Omental fat pad (tissue), 4 donors: ENCODE data around the gene STH. TPM values are rescaled to one million over a fixed set of nuclear protein-coding genes. Genes with fewer than 3 reads are reported as not detected.

Experiments used
- ATAC-seq: fragments of 150-250 bp; one replicate; pipeline ENCODE4 v1.9.1; 2016; ENCODE audit warnings: mild to moderate bottlenecking, moderate library complexity; ENCODE audit not compliant: low FRiP score
- DNase-seq: peaks from one replicate; pipeline ENCODE4 v3.0.0-alpha.2; 2019; ENCODE audit warnings: low spot score
- total RNA-seq, 4 donors: library from RNA; depleted of rRNA; stranded (reverse); fragments of >200 nt; gene quantifications; one replicate each; pipeline ENCODE4 v1.1.0, GENCODE V29; 2016
- TF ChIP-seq, protein P1 (sequence below), 3 donors: fragments of 450-650 bp; IDR thresholded peaks; one replicate each; pipeline ENCODE4 v1.5.1; 2016 to 2017; ENCODE audit warnings: antibody characterized with exemption in 3 of 3, mild to moderate bottlenecking in 3 of 3, moderate library complexity in 2 of 3

STH gene
- total RNA-seq, 4 donors from 2014 or later = not detected

DNA sequence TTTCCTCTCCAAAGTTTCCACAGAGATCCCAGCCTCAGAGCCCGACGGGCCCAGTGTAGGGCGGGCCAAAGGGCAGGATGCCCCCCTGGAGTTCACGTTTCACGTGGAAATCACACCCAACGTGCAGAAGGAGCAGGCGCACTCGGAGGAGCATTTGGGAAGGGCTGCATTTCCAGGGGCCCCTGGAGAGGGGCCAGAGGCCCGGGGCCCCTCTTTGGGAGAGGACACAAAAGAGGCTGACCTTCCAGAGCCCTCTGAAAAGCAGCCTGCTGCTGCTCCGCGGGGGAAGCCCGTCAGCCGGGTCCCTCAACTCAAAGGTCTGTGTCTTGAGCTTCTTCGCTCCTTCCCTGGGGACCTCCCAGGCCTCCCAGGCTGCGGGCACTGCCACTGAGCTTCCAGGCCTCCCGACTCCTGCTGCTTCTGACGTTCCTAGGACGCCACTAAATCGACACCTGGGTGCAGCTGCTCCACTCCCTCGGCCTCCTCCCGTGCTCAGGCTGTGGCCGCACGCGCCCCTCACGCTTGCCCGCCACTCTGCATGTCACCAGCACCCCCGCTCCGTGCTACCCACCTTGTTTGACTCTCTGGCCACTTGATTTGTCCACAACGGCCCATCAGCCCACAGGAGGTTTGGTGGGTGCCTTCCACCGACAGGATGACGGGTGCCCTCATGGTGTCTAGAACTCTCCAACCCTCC lies 15.3 kb upstream of the STH start:
- TF ChIP-seq, protein P1, sequence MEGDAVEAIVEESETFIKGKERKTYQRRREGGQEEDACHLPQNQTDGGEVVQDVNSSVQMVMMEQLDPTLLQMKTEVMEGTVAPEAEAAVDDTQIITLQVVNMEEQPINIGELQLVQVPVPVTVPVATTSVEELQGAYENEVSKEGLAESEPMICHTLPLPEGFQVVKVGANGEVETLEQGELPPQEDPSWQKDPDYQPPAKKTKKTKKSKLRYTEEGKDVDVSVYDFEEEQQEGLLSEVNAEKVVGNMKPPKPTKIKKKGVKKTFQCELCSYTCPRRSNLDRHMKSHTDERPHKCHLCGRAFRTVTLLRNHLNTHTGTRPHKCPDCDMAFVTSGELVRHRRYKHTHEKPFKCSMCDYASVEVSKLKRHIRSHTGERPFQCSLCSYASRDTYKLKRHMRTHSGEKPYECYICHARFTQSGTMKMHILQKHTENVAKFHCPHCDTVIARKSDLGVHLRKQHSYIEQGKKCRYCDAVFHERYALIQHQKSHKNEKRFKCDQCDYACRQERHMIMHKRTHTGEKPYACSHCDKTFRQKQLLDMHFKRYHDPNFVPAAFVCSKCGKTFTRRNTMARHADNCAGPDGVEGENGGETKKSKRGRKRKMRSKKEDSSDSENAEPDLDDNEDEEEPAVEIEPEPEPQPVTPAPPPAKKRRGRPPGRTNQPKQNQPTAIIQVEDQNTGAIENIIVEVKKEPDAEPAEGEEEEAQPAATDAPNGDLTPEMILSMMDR (IDR thresholded peaks at IDR 0.05) = no peak
- no peak for DNase-seq
- ATAC-seq = no peak

DNA sequence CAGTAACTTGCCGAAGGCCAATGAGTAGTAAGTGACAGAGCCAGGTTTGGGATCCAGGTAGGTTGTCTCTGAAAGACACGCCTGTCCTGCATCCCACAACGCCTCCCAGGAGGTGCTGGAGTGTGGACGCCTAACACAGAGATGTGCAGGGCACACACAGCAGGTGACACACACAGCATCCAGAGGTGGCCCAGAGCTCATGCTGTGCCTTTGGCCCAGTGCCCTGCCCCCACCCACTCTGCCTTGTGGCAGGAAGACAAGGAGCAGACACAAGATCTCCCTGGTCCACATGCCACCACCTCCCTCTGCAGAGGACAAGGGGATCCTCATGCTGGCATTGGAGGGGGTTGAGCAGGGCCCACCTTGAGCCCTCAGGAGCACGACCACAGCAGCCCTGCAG lies 14.7 kb upstream of the STH start:
- DNase-seq = no peak
- TF ChIP-seq, protein P1 (IDR thresholded peaks at IDR 0.05) = no peak
- ATAC-seq = no peak

DNA sequence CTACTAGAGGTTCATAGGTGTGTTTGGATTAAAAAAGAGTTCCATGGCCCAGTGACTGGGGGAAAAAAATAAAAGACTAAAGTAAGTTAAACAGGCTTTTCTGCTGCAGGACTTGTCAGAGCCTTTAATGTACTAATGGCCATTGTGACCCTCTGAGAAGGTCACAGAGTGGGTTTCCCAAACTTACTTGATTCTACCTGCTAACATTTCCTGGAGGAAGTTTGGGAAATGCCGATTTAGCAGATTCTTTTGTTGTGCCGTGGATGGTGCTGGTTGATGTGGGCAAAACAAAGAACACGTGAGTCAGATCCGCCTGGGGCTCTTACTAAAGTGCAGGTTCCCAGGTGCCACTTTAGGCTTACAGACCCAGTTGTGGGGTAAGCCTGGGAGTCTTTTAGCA lies 13.6 kb upstream of the STH start:
- ATAC-seq (no peak), DNase-seq (no peak)
- TF ChIP-seq, protein P1 (IDR thresholded peaks at IDR 0.05) = no peak

DNA sequence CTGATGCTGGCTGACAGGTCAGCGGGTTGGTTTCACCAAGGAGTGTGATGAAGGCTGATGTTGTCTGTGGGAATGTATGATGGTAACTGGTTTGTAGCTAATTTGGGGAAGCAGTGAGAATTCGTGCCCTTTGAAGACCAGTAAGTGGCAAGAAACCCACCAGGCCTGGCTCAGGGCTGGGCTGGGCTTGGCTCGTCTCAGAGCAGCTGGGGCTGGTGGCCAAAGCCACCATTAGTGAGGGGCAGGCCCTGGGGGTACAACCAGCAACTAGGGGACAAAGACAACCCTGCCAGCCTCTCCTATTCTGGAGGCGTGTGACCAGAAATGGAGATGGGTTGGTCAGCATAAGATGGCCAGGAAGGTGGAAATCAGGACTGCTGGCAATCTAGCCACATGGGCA lies 13.0 kb upstream of the STH start:
- no peak for ATAC-seq
- DNase-seq = no peak
- TF ChIP-seq, protein P1 (IDR thresholded peaks at IDR 0.05) = no peak

DNA sequence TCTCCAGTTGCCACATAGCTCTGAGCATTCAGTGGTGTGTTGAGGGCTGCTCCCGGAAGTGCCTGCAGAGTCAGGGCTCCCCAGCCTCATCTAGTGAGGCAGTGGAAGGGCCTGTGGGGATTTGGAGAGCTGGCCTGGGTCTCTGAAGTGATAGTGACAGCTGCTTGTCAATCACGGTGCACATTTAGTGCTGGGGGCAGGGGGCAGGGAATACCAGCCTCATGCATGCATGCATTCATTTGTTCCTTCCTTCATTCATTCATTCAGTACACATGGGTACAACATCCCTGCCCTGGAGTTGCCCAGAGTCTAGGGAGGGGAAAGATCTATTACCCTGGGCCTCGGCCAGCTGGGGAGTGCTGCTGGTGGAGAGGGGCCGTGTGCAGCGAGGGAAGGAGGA lies 11.3 kb upstream of the STH start:
- TF ChIP-seq, protein P1 (IDR thresholded peaks at IDR 0.05) = no peak
- no peak for DNase-seq
- no peak for ATAC-seq

DNA sequence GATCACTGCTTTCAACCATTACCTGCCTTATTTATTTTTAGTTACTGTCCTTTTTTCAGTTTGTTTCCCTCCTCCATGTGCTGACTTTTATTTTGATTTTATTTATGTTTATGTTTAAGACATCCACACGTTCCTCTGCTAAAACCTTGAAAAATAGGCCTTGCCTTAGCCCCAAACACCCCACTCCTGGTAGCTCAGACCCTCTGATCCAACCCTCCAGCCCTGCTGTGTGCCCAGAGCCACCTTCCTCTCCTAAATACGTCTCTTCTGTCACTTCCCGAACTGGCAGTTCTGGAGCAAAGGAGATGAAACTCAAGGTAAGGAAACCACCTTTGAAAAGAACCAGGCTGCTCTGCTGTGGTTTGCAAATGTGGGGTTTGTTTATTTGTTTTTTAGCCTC lies 9.3 kb upstream of the STH start:
- DNase-seq (no peak), ATAC-seq (no peak)
- TF ChIP-seq, protein P1 (IDR thresholded peaks at IDR 0.05) = no peak

DNA sequence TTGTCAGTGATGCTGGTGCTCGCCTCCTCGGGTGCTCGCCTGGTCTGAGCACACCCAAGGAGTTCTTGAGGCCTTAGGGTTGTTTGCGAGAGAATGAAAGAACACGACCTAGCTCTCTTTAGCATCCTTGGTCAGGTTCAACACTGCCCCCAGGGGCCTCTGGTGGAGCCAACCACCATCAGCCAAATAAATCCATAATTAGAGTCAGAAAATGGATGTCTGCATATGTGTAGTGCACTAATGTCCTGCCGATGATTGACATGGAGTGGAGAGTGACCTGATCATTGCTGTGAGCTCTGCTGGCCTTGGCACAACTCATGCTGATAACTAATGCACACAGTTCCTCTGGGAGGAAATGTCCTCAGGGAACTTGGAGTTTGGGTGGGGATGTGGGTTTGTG lies 8.2 kb upstream of the STH start:
- no peak for DNase-seq
- no peak for ATAC-seq
- TF ChIP-seq, protein P1 (IDR thresholded peaks at IDR 0.05) = no peak
